Cortex of kidney (tissue), 1 donor: ENCODE data around the gene GATA5.

Experiments
- DNase-seq: peaks from one replicate; lab custom pipeline; 2025; lab: John Stamatoyannopoulos, UW

The GATA5 gene, protein sequence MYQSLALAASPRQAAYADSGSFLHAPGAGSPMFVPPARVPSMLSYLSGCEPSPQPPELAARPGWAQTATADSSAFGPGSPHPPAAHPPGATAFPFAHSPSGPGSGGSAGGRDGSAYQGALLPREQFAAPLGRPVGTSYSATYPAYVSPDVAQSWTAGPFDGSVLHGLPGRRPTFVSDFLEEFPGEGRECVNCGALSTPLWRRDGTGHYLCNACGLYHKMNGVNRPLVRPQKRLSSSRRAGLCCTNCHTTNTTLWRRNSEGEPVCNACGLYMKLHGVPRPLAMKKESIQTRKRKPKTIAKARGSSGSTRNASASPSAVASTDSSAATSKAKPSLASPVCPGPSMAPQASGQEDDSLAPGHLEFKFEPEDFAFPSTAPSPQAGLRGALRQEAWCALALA

DNA sequence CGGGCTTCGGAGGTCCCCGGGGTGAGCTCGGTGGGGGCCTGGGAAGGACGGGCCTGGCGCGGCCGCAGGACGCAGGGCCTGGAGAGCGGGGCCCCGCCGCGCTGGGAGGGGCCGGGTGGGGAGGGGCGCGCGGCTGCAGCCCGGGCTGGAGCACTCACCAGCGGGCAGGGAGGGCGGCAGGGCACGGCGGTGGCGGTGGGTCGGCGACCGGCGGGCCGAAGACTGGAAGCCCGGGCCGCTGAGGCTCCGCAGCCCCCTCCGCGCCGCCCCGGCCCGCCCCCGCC lies at the start of gene GATA5:
Gene GATA5 (minus strand): TSS at position 224 of the 284 bp plus-strand sequence. CDS start 474 bp downstream, outside the sequence.
- DNase-seq: no peak

DNA sequence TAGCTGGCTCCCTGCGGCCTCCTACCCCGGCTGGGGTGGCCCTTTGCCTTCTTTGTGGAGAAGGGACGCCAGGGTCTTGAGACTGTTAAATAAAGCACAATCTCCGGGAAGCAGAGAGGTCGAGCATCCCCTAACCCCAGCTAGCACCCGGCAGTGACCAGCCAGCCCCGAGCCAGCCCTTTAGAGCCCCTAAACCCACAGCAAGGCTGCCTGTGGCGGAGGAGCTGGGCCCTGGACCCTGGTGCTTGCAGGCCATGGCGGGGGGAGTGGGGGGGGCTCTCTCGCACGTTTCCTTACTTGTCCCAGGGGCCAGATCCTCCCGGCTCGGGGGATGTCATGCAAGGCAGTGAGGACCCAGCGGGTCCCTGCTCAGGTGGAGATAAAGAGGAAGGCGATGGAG lies 49.2 kb upstream of the GATA5 start:
- DNase-seq: no peak

DNA sequence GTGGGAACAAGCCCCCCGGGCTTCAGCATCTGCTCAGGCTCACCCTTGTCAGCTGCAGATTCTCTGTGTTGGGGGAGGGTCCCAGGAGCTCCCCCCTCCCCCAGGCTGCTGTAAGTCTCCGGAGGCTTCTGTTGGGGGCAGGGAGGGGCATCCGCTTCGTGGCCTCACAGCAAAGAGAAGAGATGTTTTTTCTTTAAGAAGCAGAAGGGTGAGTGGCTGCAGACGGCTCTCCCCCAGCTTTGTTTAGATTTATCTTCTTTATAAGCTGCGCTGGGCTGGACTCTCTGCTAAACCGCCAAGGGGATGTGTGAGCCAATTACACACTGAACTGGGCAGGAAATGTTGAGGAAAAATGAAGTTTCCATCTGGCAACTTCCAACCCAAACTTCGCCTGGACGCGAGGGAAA lies 48.7 kb upstream of the GATA5 start:
- DNase-seq: no peak

DNA sequence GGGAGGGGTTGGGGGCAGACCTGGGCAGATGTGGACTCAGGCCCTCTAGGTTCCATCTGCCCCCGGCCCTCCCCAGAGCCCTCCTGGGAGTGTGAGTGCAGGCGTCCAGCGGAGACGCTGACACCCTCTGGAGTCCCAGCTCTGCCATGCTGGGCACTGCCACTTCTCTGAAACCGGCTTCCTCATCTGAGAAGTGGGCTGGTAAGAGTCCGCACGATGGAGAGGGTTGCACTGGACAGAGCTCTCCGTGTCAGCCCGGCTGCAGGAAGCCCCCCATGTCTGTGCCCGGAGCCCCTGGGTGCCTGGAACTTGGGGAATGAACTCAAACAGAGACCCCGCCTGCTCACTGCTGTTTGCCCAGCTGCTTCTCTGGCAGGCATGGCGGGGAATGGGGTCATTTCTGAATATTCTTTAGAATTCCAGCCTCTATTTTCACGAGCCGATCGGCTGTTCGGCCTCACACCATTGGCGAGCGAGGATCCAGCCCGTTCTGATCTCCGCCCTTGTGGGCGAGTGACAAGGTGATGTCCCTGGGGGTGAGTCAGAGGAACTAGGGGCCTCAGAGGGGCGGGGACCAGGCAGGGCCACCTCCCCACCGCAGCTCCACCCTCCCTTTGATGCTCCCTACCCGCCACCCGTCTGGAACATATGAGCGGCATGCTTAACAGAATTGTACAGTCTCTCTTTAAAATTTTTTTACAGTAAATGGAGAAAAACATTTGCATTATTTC lies 47.8 kb upstream of the GATA5 start:
- DNase-seq: no peak

DNA sequence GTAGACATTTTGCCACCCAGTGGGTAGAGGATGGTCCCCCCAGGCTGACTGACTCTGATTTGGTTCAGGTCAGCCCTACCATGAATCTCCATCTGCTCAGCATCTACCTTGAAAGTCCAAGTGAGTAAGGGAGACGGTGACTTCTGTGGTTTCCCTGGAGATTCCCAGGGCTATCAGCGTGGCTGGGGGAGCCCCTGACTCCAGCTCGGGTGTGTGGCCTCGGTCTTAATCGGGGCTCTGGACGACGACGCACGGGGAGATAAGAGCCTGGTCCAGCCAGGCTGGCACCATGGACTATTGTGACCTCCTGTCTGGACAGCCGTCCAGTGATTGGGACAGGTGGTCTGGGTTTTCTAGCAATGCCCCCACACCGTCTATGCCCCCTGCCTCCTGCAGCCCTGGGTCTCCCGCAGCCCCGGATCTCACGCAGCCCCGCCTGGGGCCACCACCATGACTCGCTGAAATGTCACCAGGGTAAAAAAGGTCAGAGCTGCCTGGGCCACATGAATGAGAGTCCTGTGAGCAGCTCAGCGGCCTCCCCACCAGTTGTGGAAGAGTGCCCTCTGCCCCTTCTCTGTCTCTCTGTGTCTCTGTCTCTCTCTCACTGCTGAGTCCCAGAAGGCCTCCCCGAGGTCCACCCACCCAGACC lies 47.1 kb upstream of the GATA5 start:
- no peak for DNase-seq

DNA sequence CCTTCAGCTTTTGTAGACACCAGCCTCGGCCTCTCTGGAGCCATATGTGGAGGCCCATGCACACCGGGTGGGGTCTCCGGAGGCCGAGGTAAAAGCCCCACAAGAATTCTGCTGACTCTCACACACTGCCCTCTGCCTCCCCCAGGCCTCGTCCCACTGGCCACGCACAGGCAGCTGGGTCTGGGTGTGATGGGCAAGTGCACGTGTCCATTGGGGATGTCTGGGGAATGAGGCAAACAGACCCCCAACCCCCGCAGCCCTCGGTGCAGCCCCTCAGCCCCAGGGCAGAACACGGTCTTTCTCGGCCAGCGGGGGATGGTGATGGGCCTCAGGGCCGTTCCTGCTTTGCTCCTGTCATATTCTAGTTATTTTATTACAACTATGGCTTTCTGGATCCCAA lies 44.0 kb upstream of the GATA5 start:
- no peak for DNase-seq

DNA sequence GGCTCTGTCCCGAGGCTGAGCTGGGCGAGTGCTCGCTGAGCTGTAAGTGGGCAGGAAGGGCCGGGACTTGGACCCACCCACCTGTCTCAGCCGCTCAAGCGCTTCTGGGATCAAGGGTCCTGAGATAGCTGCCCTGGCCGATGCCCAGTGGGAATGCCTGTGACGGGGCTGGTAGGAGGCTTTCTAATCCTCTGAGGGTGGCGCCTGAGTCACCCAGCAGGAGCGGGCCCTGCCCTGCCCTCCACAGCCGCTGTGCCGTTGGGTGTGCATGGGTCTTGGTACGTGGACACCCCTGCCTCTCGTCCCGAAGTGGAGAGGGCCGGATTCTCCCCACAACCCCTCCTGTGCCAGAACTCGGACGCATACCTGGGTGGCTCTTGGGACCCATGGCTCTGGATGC lies 43.1 kb upstream of the GATA5 start:
- no peak for DNase-seq

DNA sequence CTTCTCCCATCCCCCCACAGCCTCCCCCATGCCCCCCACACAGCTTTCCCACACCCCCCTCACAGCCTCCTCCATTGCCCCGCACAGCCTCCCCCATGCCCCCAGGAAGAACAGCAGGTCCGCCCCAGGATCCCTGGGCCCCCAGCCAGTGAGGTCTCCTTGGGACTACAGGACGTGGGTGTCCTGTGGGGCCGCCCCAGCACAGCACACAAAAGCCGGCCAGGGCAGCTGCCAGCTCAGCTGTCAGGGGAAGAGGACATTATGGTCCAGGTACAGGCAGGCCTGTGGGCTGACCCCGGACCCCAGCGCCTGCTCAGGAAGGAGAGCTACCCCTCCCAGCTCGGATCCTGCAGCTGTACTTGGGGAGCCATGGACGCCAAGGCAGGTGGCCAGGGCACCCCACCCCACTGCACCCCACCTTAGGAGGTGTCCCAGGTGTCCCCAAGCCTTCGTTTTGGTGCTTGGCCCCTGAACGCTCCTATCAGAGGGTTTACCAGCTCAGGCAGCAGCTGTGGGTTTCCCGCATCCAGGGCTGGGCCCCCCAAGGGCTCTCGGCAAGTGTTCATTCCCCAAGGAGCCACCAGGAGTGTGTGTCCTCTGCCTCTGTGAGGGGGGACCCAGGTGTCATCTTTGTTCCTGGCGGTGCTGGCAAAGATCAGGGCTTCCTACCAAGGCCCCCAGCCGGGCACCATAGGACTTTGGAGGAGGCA lies 42.3 kb upstream of the GATA5 start:
- no peak for DNase-seq

DNA sequence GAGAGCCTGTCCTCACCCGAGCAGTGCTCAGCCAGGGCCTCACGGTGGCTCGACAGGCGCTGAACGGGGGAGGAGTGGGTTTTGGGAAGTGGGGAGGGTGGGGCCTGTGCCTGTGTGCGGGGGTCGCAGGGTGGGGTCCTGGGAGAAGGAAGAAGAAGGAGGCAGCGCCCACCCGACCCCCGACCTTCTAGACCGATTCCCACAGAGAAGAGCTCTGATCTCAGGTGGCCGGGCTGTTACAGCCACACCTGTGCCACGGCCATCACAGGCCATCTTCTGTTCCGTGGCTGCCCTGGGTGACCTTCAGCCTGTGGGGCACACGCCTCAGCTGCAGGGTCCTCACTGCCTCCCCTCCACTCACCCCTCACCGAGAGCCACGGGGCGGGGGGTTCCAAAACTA lies 41.4 kb upstream of the GATA5 start:
- no peak for DNase-seq

DNA sequence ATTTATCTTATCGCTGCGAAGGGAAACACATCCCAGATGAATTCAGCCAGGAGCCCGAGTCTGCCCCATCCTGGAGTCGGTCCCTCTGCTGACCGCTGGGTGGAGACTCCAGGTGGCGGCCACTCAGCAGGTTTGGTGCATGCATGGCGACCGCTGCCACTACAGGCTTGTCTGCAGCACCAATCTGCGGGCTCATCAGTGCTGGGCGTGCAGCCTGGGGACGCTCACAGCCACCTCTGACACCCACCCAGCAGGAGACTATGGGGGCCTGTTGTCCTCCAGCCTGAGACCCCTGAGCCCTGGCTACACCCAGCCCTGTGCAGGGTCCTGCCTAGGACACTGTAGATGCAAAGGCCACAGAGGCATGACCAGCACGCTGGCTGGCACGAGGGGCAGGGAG lies 40.5 kb upstream of the GATA5 start:
- DNase-seq: no peak

DNA sequence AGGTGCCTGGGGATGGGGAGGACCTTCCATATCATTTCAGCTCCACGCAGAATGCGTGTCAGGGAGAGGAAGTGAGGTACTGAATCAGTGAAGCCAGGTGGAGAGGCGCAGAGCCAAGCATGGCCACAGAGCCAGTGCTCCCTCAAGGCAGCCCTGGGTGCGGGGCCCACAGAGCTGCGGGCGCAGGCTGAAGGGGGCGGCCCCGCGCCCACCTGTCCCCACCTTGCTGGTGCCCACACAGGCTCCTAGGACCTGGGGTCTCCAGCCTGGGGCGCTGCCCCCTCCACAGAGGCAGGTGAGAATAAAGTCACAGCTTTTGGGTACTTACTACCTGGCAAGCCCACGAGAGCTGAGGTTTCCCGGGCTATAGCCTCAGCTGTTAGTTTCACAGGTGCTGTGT lies 40.0 kb upstream of the GATA5 start:
- no peak for DNase-seq

DNA sequence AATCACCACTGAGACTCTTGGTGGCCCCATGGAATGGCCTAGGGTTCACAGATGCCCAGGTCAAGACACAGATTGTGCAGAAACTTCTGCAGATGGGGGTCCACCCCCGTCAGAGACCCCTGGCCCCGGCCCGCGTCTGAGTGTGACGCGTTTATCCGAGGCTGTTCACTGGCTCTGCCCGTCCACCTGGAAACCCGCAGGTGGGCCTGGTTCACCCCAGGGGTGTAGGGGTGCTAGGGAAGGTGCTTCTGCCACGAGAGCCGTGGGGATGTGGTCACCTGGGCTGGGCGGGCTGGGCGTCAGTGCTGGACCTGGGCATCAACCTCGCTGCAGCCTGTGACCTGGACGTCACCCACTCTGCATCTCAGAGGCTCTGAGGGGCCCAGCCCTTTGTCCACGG lies 39.5 kb upstream of the GATA5 start:
- no peak for DNase-seq

DNA sequence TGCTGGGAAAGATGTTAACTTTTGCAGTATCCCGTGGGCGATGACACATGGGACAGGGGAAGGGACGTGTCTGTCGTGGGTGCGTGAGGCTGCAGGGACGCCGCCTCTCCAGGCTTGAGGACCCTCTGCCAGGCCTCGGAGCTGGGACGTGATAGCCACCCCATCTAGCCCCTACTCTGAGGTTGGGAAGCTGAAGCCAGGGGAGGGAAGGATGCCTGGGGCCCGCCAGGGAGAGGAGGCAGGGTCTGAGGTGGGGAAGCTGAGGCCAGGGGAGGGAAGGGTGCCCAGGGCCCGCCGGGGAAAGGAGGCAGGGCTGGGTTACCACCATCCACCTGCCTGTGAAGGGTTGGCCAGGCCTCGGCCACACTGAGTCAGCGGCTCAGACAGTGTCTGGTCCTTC lies 38.2 kb upstream of the GATA5 start:
- DNase-seq: no peak

DNA sequence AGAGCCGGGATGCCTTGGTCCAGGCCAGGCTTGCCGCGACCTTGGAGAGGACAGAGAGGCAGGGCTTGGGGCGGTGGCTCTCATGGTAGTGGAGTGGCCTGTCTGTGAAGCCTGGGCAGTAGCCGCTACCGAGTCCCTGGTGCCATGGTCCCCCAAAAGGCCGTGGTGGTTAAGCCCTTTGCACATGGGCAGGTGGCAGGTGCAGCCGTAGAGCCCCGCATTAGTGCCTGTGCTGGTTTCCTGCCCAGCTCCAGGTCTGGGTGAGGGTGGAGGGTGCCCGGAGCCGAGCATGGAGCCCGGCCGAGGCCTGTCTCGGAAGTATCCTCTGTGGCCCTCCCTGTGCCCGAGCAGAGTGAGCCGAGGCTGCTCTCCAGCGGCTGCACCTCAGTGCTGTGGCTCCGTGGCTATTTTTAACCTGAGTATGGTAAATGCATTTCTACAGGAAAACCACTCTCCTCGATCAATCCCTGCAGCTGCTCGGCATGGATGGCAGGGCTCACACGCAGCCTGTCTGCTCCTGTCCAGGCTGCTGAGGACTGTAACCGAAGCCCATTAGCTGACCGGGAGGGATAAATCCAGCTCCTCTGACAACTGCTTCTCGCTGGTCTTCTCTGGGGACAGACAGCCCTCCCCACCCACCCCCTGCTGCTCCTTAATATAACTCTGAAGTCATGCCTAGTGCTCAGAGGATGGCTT lies 36.3 kb upstream of the GATA5 start:
- DNase-seq: no peak

DNA sequence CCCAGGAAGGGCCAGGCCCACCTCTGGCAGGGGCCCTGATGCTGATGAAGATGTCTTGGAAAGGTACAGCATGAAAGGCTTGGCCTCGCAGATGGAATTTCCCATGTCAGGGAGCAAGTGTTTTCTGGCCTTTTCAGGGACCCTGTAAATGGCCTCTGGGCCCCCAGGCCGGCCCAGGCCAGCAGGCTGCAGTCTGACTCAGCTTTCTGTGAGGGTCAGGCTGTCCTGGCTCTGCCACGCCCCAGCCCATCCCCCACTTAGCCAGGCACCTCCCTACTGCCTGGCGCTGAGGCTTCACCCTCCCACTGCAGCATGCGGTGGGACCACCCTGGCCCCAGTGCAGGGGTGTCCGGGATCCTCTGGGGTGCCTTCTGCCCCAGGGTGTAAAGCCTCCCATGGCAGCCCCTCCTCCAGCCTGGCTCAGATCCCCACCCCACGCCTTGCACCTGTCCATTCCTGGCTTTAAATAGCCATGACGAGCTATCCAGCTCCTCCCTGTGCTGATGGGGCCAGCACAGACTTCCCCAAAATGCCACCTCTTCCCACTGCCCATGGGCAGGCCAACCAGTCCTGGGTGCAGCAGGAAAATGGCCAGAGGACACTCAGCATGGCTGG lies 35.6 kb upstream of the GATA5 start:
- no peak for DNase-seq

DNA sequence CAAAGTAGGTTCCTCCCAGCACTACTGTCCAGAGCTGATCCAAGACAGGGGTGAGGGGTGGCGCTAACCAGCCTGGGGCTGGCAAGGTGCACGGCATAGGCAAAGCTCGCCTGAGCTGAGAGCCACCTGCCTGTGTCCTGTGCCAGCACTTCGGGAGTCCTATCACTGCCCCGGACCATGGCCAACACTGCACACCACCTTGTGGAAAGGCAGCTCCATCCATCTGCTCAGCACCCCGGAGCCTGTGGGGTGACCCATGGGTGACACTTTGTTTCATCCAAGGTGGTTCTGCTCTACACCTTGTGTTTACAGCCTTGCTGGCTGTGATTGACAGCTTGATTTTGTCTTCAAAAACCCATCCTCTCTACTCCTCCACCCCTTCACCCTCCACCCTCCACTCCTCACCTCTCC lies 32.9 kb upstream of the GATA5 start:
- DNase-seq: no peak

DNA sequence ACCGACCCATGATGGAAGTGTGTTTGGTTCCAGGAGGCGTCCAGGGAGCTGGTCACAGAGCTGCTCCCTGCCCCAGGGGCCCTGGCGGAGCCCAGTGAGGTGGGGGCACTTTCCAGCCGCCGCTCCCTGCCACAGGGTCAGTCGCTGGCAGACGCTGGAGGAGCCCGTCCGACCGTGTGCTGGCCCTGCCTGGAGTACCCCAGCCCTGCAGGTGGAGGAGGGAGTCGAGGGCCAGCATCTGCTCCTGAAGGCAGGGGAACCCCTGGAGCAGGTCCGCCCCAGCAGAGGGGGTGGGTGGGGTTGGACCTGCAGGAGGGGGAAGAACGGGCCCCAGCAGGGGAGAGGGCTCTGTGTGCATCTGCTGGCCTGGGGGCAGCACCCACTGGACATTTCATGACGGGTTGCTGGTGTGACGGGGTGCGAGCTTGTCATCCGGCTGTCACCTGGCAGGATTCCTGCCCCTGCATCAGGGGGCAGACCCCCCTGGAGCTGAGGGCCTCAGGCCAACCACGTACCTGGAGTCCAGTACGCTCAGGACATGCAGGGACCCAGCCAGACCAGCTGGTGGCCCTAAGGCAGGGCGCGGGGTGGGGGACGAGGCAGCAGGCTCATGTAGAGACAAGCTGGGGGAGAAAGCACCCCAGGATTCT lies 32.3 kb upstream of the GATA5 start:
- no peak for DNase-seq

DNA sequence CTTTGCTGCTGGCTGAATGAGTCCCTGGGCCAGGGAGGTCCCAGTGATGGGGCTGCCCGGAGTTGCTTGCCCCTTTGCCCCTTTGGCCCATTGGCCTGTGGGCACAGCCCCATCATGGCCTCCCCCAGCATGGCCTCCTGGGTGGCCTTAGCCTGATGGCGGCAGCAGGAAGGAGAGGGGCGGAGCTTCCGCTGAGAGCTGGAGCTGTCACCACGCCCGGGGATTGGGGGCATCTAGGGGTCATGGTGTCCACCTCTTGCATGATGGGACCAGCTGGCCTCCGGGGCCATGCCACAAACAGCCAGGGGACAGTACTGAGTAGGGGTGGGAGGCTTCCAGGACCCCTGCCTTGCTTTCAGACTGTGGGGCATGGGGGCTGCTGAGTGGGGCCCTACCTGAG lies 31.5 kb upstream of the GATA5 start:
- DNase-seq: no peak

DNA sequence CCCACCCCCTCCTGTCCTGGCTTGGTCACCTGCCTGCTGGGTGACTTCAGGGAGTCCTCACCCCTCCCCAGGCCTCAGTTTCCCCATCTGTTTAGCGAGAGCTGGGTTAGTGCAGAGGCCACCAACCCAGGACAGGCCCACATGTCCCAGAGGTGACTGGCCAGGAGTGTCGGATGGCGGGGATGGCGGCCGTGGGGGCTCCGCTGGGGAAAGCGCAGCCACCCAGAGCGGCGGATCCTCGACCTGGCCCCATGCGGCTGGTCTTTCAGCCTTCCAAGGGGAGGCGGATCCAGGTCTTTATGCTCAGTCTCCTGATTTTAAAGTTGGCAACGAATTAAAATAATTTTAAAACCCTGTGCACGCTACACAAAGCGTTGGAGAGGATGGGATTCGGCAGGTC lies 31.0 kb upstream of the GATA5 start:
- DNase-seq: no peak

DNA sequence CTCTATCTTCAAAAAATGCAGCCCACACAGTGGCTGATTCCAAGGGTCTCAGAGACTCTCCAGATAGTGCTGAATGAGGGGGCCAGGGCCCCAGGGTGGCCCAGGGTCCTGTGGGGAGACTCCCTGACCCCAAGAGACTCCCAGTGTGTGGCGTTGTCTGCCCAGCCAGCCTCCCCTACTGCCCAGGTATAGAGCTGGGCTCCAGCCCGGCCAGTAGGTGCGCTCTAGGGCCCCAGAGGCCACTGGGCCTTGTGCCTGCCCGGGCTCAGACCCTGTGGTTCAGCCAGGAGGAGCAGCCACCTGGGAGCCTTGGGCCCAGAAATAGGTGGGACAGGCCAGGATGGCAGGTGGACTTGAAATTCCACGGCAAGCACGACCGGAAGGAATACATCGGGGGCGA lies 30.3 kb upstream of the GATA5 start:
- DNase-seq: no peak
